MM.1S (cell line): ENCODE measurements around the gene WRNIP1.

Experiments
- DNase-seq: peaks from one replicate; pipeline ENCODE4 v3.0.0-alpha.2; 2015
- H2AFZ ChIP-seq: fragments of 300-600 bp; sonication (generic); 2 replicates; pipeline ENCODE4 v1.6.0; 2016; ENCODE audit warnings: antibody characterized with exemption, low read length
- H3F3A ChIP-seq: fragments of 300-600 bp; sonication (generic); 2 replicates; pipeline ENCODE4 v1.6.1; 2016; ENCODE audit warnings: mild to moderate bottlenecking, antibody characterized with exemption, low read length, moderate library complexity, mixed read lengths; ENCODE audit not compliant: insufficient read depth
- H3K27ac ChIP-seq: fragments of 300-600 bp; sonication (generic); 2 replicates; pipeline ENCODE4 v1.5.1; 2016; ENCODE audit warnings: mild to moderate bottlenecking, low read length
- H3K27me3 ChIP-seq: fragments of 300-600 bp; sonication (generic); replicated peaks from 2 replicates; pipeline ENCODE4 v1.6.0; 2016; ENCODE audit warnings: low read length; ENCODE audit not compliant: insufficient read depth
- H3K36me3 ChIP-seq: fragments of 300-600 bp; sonication (generic); replicated peaks from 2 replicates; pipeline ENCODE4 v1.6.1; 2016; ENCODE audit warnings: mild to moderate bottlenecking, low read length, mixed read lengths; ENCODE audit not compliant: insufficient read depth
- H3K4me1 ChIP-seq: fragments of 300-600 bp; sonication (generic); 2 replicates; pipeline ENCODE4 v1.6.1; 2016; ENCODE audit warnings: low read length, mixed read lengths
- H3K4me2 ChIP-seq: fragments of 300-600 bp; sonication (generic); 2 replicates; pipeline ENCODE4 v1.6.0; 2016; ENCODE audit warnings: low read depth, low read length
- H3K4me3 ChIP-seq: fragments of 300-600 bp; sonication (generic); 2 replicates; pipeline ENCODE4 v1.5.1; 2016; ENCODE audit warnings: low read length, mixed read lengths
- H3K79me2 ChIP-seq: fragments of 300-600 bp; sonication (generic); 2 replicates; pipeline ENCODE4 v1.6.1; 2016; ENCODE audit warnings: mixed run types, low read length, mixed read lengths
- H3K9ac ChIP-seq: fragments of 300-600 bp; sonication (generic); 2 replicates; pipeline ENCODE4 v1.6.1; 2016; ENCODE audit warnings: low read length, mixed read lengths
- H3K9me2 ChIP-seq: fragments of 300-600 bp; sonication (generic); replicated peaks from 2 replicates; pipeline ENCODE4 v1.6.1; 2016; ENCODE audit warnings: mild to moderate bottlenecking, low read length, mixed read lengths; ENCODE audit not compliant: insufficient read depth
- H3K9me3 ChIP-seq: fragments of 300-600 bp; sonication (generic); replicated peaks from 2 replicates; pipeline ENCODE4 v1.6.1; 2016; ENCODE audit warnings: mild to moderate bottlenecking, low read length, mixed read lengths; ENCODE audit not compliant: insufficient read depth
- H4K20me1 ChIP-seq: fragments of 300-600 bp; sonication (generic); 2 replicates; pipeline ENCODE4 v1.6.1; 2016; ENCODE audit warnings: mild to moderate bottlenecking, low read length, moderate library complexity, mixed read lengths; ENCODE audit not compliant: insufficient read depth
- CTCF ChIP-seq: fragments of 300-600 bp; sonication (generic); IDR thresholded peaks from 2 replicates; pipeline ENCODE4 v1.5.1; 2016; ENCODE audit warnings: antibody characterized with exemption, low read length, mixed read lengths
- EZH2 ChIP-seq: fragments of 300-600 bp; sonication (generic); optimal IDR thresholded peaks from 2 replicates; pipeline ENCODE3; 2017; ENCODE audit warnings: low read depth, mild to moderate bottlenecking, antibody characterized with exemption, low read length, mixed read lengths
- EZH2phosphoT487 ChIP-seq: fragments of 300-600 bp; sonication (generic); IDR thresholded peaks from 2 replicates; pipeline ENCODE4 v1.6.1; 2018; ENCODE audit warnings: antibody characterized with exemption, low read length

WRNIP1 gene

GRCh38 chr6:2733324-2733723 lies 31.9 kb upstream of the WRNIP1 start:
- Histone ChIP-seq H3F3A (no peaks in the 10 kb centered on the region), H3K9ac (no peak overlapping the region)
- DNase-seq = no peak

GRCh38 chr6:2733736-2734480 lies 31.3 kb upstream of the WRNIP1 start:
- Histone ChIP-seq H2AFZ (no peak overlapping the region), H3K27me3 (no peaks in the 10 kb centered on the region), H3K4me3 (no peak overlapping the region), H3K27ac (no peak overlapping the region), H3K9ac (no peak overlapping the region), H3K9me2 (no peaks in the 10 kb centered on the region), H3F3A (no peaks in the 10 kb centered on the region), H4K20me1 (no peaks in the 10 kb centered on the region), H3K4me2 (no peak overlapping the region), H3K36me3 (no peaks in the 10 kb centered on the region), H3K9me3 (no peaks in the 10 kb centered on the region), H3K79me2 (no peaks in the 10 kb centered on the region), H3K4me1 (no peaks in the 10 kb centered on the region)
- no peak for TF ChIP-seq EZH2
- TF ChIP-seq EZH2phosphoT487 = no peak
- no peak for TF ChIP-seq CTCF
- DNase-seq = no peak

More at GRCh38 chr6:2733324-2733723, 31.9 kb upstream of the WRNIP1 start:
- Histone ChIP-seq H2AFZ (no peak overlapping the region), H3K36me3 (no peaks in the 10 kb centered on the region), H3K27ac (no peak overlapping the region), H3K4me3 (no peak overlapping the region), H3K4me1 (no peaks in the 10 kb centered on the region), H3K4me2 (no peak overlapping the region), H3K9me3 (no peaks in the 10 kb centered on the region), H3K27me3 (no peaks in the 10 kb centered on the region), H4K20me1 (no peaks in the 10 kb centered on the region), H3K79me2 (no peaks in the 10 kb centered on the region), H3K9me2 (no peaks in the 10 kb centered on the region)
- TF ChIP-seq CTCF (no peak), EZH2 (no peak), EZH2phosphoT487 (no peak)

GRCh38 chr6:2734488-2735166 lies 30.6 kb upstream of the WRNIP1 start:
- Histone ChIP-seq H3K4me1 (no peaks in the 10 kb centered on the region), H3K4me2 (no peak overlapping the region), H3K79me2 (no peaks in the 10 kb centered on the region), H3K9me2 (no peaks in the 10 kb centered on the region), H3K9ac (no peak overlapping the region), H3K27ac (no peak overlapping the region), H2AFZ (no peak overlapping the region), H3K9me3 (no peaks in the 10 kb centered on the region), H3K4me3 (no peak overlapping the region), H3F3A (no peaks in the 10 kb centered on the region), H4K20me1 (no peaks in the 10 kb centered on the region), H3K36me3 (no peaks in the 10 kb centered on the region), H3K27me3 (no peaks in the 10 kb centered on the region)
- no peak for TF ChIP-seq EZH2phosphoT487
- no peak for DNase-seq

GRCh38 chr6:2737885-2738284 lies 27.3 kb upstream of the WRNIP1 start:
- H4K20me1 ChIP-seq = no peaks in the 10 kb centered on the region
- H3K36me3 ChIP-seq = no peaks in the 10 kb centered on the region
- no peaks in the 10 kb centered on the region for H3K9me3 ChIP-seq
- DNase-seq = no peak
- H3K4me3 ChIP-seq = no peak overlapping the region
- H3K9me2 ChIP-seq = no peaks in the 10 kb centered on the region
- H3K4me2 ChIP-seq = no peak overlapping the region
- no peak overlapping the region for H3K27ac ChIP-seq
- no peak overlapping the region for H3K9ac ChIP-seq
- no peak overlapping the region for H2AFZ ChIP-seq
- no peaks in the 10 kb centered on the region for H3K27me3 ChIP-seq
- no peak for TF ChIP-seq EZH2phosphoT487
- TF ChIP-seq EZH2 = no peak
- no peak for TF ChIP-seq CTCF
- H3K79me2 ChIP-seq = no peaks in the 10 kb centered on the region
- no peaks in the 10 kb centered on the region for H3K4me1 ChIP-seq
- H3F3A ChIP-seq = no peaks in the 10 kb centered on the region
